HG02678 (cell line): ENCODE measurements around the gene SEMA3G.

Experiments
- ATAC-seq: cut with Tn5 transposase; IDR thresholded peaks from one replicate; pipeline ENCODE4 v1.9.1; 2021; ENCODE audit warnings: mild to moderate bottlenecking, moderate library complexity; ENCODE audit not compliant: unreplicated experiment

The SEMA3G gene

DNA sequence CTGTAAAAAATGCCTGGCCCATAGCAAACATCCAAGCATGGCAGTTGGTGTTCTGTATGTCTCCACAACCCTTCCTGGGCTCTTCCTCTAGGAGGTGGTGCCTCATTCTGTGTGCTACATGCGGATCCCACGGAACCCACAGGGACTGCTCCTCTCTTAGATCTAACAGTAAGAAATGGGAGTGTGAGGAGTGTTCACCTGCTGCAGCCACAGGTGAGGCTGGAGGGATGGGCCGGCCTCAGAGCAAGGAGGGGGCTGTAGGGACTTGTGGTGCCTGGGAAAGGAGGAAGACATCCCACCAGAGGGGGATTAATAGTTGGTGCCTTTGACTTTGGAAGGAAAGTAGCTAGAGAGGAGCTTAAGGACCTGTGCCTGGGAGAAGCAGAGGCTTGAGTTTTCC, 22.2 kb downstream of the SEMA3G start:
- ATAC-seq = no peak

DNA sequence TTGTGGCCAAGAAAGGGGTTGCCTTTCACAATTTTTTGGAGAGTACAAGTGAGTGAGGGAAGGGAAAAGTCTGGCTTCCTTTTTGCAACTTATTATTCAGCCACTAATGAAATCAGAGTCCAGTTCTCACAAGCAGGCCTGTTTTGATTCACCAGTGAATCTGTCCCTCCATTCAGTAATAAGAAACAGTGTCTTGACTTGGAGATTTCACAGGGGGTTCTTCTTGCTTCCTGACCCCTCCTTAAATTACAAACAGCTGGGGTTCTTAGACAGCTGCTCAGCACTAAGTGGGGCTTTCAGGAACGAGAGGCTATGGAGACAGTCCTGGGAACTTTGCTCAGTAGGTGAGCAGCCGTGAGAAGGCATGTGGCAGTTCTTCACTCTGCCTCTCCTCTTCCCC, 24.5 kb downstream of the SEMA3G start:
- no peak for ATAC-seq

DNA sequence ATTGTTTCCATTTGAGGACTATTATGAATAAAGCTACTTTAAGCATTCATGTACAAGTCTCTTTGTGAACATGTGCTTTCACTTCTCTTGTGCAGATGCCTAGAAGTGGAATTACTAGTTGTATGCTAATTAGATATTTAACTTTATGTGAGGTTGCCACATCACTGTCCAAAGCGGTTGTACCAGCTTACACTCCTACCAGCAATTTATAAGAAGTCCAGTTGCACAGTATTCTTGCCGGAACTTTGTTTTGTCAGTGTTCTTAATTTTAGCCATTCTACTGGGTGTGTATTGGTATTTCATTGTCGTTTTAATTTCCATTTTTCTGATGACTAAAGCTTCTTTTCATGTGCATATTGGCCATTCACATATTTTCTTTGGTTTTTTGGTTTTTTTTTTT, 29.1 kb downstream of the SEMA3G start:
- ATAC-seq = no peak

DNA sequence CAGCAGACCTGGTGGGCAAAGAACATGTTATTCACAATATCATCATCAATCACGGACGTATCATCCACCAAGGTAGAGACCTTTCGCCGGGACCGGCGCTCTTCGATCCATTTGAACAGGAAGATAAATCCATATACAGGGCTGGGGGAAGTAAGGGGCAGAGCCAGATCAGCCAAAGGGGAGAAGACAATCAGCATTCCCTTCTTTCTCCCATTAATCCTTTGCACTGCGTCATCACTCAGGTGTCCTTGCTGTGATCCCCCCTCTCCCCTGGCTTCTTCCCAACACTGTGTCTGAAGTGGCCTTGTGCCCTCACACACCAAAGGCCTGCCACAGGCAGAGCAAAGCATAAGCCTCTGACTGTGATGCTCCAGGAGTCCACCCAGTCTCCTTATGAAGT, 36.4 kb downstream of the SEMA3G start:
- no peak for ATAC-seq

DNA sequence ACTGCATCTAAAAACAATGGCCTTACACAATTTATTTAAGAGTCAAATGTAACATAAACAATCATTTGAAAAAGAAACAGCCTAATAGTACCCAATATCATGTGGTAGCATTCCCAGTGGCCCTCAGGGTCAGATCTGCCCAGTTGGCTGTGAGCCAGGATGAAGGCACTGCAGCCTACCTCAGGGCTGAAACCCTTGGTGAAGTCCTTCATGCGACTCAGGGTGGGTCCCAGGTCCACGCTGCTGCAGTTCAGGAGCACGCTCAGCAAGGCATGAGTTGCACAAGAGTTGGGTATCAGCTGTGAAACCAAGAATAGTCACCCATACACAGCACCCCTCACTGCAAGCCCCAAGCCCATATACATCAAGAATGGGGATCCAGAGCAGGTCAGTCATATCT, 37.1 kb downstream of the SEMA3G start:
- ATAC-seq = no peak

DNA sequence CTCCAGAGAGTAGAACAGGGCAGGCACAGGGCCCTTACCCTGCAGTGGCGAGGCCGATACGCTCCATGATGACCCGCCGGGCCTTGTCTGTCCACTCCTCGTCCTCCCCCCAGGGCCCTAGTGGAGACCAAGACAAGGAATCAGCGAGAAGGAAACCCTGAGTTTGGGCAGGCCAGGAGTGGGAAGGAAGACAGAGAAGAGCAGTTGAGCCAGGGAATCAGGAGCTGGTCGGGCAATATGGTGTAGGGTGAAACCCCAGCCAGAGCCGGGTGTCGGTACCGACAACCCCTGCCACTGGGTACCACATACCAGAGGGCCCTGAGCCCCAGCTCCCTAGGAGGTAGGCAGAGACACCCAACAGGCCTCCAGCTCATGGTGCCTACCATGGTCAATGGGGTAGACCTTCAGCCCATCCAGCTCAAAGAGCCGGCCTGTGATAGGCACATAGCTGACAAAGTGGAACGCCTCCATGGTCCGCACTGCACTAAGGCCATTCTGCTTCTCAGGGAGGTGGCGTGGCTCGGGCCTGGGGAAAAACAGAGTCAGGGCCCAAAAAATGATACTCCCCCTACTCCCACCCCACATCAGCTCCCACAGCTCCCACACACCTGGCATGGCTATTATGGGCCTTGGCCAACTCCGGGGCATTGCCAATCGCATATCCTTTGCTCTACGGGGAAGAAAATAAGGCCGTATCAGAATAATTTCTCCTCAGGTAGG, 38.0 kb downstream of the SEMA3G start:
- ATAC-seq = no peak

DNA sequence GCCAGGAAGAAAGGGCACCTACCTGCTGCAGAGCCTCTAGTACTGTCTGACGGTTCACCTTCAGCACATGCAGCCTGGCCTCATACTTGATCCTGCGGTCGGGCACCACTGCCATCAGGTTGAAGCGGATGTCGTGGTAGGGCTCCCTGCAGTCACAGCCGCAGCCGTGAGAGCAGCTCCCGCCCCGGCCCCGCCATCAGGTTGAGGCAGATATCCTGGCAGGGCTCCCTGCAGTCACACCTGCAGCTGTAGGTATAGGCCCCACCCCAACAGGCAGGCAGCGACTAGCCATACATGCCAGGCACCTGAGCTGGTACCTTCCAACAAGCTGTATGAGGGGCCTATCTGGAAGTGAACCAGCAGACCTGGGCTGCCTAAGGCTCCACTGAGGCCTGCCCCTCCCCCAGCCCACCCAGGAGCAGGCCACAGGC, 38.7 kb downstream of the SEMA3G start:
- ATAC-seq = no peak

DNA sequence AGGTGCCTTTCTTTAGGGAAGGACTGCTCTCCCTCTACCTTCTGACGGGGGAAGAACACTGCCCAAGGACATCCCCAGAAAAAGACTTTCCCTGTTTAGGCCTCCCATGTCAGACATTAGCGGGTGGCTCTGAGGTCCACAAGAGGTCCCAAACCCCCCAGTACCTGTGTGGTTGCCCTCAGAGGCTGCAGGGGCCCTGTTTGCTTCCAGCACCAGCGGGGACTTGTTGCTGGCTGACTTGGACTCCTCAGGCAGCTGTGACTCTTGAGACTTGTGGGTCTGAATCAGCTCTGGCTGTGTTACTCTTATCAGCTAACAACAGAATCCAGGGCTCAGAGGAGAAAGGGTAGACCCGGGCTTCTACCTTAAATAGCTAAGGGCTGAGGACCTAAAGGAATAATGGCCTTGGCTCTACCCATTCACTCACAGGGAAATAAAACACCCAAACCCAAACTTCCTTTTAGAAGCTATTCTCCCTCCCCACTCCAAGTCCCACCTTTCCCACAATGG, 39.2 kb downstream of the SEMA3G start:
- ATAC-seq = no peak

DNA sequence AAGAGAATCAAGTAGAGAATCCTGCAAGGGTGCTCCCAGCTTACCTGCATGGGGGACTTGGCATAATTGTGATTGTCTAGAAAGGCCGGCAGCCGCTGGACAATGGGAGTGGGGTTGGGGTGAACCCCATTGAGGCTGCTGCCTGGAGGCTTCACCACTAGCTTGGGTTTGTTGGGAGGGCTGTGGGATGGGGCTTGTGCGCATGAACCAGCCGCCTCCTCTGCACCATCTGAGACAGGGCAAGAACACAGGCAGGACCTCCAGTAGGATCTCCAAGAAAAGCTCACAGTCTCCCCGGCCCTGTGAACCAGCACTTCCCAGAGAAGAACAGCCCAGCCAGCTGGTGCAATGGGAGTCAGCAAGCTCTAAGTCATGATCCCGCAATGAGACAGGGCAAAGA, 39.8 kb downstream of the SEMA3G start:
- no peak for ATAC-seq

DNA sequence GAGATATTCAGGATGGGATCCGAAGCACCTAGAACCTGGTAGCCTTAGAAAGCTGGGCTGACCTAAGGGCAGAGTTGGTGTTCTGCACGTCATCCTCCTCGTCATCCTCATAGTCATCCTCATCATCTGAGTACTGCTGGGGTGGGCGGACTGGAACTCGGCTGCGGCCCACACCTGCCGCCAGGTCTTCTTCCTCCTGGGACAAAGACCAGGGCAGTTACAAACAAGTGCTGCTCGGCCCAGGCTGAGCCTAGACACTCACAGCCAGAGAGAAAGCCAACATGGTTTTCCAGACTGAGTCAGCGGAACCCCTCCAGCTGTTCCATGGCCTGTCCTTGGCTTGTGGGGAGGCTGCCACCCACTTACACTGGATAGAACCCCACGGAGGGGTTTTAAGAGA, 40.5 kb downstream of the SEMA3G start:
- ATAC-seq = no peak

DNA sequence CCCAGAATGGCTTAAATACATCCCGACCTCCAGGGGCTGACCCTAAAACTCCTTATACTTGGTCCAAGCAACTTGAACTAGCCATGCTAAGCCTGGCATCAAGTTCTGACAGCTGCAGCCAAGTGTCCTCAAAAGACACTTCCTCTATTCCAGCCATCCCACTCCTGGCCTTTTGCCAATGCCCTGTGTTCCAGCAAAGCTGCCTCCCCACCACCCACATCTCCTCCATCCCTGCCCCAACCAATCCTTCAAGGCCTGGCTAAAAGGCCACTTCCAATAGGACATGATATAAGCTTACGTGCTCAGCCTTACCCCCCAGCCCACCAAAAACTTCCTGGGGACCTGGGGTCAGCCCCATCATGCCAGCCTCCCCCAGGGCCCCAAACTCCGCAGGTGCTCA, 40.9 kb downstream of the SEMA3G start:
- ATAC-seq = no peak

DNA sequence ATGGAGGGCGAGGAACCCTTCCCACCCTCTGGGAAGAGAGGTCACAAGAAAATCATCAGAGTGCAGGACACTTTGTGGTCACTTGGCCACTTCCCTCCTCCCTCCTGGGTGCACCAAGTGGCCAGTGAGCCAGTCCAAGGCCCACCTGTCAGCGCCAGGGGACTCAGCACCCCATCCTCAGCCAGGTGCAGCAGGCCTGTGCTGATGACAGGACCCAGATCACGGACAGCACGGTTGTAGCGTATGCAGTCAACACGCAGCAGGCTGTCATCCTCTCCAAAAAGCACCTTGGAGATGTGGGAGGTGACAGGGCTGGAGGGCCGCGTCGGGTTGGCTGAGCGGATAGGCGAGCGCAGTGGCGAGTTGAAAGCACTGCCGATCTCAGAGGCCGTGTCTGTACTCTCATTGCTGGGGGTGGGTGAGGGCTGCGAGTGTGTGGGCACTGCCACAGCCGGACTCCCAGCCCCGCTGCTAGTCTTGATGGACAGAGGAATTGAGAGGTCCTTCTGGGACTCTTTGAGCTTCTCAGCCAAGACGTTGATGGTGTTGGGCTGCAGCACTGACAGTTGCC, 41.5 kb downstream of the SEMA3G start:
- ATAC-seq = no peak

DNA sequence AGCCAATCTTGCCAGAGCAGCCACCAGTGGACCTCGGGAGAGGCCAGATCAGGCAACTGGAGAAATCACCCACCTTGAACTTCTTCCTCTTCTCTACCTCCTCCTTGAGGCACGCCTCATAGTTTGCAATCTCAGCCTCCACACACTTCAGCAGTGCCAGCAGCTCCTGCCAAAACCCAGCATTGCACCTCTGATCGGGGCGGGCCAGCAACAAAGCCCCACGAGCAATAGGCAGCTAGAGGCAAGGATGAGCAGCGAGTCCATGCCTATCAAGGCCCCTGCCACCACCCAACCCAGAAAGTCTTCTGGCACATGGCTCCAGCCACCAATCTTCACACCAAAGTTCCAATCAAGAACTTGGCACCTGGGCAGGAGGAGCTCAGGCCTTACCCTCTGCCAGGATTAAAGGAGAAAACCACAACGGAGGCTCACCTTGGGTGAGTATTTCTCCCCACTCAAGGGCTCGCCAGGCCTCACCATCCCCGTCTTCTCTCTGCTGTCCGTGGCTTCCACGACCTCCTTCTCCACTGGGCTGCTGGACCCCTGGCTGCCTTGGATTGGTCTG, 42.1 kb downstream of the SEMA3G start:
- ATAC-seq = no peak

DNA sequence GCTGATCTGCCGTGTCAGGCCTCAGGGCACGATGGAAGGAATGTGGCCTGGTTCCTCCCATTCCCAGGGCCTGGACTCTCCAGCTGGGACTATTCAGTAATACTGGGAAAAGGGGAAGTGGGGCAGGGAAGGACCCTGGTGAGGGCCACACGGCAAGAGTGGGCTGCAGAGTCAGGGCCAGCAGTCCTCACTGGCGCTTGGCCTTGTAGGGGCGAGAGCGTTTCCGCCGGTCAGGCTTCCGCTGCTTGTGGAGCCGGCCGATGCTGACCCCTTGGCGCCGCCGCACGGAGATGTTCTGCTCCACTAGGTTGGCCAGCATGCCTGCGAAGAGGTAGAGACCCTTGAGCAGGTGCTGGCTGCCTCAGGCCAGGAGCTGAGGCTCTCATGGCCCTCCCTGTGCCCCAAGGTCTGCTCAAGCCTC, 42.8 kb downstream of the SEMA3G start:
- ATAC-seq = no peak

DNA sequence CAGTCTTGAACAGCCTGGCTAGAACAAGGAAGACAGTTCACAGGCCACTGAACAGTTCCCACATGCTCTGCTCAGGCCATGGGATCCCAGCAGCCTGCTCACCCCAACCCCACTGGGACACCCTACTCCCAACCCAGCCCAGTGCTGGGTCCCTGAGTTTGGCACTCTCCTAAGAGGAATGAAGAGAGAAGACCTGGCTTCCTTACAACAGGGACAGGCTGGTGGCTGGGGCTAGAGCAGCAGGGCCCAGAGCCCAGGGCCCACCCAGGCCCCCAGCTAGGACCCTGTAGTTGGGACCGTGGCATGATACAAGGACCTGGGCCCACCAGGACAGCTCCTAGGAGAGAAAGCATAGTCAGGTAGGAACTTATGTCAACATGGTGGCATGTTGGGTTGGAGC, 43.4 kb downstream of the SEMA3G start:
- ATAC-seq = no peak

DNA sequence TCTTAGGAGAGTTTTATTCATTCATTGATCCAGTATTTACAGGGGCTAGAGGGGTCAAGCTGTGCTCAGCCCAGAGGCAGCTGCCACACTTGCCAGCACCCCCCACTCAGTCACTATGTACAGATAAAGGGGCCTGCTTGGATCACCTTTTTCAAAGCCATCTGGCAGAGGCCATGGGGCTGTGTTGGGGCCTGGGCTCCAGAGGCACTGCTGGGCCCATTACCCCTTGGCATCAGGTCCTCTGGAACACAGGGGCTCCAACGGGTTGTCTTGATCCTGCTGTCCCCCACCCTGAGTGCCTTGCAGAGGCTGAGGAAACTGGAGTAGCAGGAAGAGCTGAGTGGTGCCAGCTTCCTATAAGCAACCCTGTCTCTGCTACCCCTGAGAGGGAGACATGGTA, 43.9 kb downstream of the SEMA3G start:
- no peak for ATAC-seq

DNA sequence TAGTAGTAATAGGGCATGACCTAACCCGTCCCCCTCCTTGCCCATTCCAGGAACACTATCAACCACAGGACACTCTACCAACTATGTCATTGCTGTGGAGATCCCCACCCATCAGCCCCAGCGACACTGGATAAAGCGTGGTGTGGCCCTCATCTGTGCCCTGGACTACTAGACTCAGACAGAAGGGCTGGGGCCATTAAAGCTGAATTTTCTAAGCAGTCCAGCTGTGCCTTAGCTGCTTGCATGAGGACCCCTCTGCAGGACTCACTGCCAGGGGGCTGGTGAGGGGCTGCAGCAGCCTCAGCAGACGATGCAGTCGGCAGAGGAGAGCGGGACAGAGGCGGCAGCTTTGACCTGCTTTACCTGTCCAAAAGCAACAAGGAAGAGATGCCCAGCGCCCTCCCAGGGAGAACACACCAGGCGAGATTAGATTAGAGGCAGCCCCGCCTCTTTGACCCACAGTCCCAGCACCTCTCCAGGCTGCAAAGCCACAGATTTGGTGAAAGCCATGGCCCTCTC, 44.6 kb downstream of the SEMA3G start:
- no peak for ATAC-seq

DNA sequence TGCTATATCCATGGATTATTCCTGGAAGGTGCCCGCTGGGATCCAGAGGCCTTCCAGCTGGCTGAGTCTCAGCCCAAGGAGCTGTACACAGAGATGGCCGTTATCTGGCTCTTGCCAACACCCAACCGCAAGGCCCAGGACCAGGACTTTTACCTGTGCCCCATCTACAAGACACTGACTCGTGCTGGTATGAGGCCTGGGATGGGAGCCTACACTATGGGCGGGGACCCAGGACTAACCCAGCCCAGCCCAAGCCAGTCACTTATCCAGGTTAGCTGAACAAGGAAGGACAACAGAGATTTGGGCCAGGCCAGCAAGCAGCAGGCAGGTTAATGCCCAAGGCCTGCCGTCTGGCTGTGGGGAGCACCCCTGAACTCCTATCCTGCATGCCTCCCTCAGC, 45.3 kb downstream of the SEMA3G start:
- ATAC-seq = no peak

DNA sequence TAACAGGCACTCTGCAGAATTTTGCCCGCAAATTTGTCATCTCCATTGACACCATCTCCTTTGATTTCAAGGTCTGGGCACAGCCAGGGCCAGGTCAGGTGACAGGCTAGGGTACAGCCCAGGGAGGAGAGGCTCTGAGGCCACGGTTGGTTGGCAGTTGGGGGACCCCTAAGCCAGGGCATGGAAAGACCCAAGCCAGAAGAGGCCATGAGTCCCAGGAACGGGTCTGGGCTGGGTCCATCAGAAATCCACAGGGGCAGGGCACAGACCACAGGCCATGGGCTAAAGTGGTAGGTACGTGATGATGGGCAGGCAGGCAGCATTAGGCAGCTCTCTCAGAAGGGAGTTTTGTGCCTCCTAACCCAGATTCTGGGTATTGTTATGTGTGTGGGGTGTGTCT, 45.8 kb downstream of the SEMA3G start:
- ATAC-seq = no peak

DNA sequence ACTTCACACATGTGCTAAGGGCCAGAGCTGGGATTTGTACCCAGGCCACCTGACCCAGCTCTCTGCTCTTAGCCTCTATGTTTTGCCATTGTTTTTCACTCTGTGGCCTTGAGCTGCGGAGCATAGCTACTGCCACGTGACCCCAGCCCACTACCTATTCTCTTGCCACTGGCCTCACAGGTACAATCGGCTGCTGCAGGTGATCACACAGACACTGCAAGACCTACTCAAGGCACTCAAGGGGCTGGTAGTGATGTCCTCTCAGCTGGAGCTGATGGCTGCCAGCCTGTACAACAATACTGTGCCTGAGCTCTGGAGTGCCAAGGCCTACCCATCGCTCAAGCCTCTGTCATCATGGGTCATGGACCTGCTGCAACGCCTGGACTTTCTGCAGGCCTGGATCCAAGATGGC, 46.2 kb downstream of the SEMA3G start:
- ATAC-seq = no peak

DNA sequence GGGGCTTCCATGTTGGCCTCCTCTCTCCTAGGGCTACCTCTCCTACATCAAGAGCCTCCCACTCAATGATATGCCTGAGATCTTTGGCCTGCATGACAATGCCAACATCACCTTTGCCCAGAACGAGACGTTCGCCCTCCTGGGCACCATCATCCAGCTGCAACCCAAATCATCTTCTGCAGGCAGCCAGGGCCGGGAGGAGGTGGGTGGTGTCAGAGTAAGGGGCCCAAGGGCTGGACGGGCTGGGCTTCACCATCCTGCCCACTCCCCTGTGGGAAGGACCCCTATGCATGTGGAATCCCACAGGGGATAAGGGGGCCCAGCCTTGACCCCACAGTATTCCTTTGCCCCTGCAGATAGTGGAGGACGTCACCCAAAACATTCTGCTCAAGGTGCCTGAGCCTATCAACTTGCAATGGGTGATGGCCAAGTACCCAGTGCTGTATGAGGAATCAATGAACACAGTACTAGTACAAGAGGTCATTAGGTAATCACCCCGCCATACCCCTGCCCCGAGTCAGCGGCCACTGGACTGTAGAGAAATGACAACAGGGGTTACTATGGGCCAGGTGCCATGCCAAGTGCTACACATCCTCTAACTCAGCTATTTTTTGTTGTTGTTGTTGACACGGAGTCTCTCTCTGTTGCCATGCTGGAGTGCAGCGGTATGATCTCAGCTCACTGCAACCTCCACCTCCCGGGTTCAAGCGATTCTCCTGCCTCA, 47.1 kb downstream of the SEMA3G start:
- ATAC-seq = no peak
